ENCODE results near the gene PRKCE.

PRKCE gene

DNA sequence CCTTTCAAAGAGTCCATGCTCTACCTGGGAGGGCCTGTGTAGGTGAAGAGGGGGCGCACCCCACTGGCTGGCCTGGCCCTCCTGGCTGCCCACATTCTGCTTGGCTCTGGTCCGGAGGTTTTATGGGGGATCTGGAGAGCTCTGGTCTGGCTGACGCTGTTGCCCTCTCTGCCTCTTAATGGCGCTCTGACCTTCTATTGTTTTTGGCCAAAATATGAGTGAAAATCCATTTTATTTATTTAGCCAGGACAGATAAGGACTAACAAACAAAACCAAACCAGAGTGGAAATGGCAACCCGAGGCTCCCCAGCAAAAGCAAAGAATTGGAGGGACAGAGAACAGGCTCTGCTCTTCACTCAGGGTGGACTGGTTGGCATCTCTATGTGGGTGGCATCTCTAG, 45.7 kb downstream of the PRKCE start:
- DNase-seq (ENCODE audit: insufficient read length, low spot score) (no peak), FAIRE-seq (no peak)
- TF ChIP-seq, protein P1, sequence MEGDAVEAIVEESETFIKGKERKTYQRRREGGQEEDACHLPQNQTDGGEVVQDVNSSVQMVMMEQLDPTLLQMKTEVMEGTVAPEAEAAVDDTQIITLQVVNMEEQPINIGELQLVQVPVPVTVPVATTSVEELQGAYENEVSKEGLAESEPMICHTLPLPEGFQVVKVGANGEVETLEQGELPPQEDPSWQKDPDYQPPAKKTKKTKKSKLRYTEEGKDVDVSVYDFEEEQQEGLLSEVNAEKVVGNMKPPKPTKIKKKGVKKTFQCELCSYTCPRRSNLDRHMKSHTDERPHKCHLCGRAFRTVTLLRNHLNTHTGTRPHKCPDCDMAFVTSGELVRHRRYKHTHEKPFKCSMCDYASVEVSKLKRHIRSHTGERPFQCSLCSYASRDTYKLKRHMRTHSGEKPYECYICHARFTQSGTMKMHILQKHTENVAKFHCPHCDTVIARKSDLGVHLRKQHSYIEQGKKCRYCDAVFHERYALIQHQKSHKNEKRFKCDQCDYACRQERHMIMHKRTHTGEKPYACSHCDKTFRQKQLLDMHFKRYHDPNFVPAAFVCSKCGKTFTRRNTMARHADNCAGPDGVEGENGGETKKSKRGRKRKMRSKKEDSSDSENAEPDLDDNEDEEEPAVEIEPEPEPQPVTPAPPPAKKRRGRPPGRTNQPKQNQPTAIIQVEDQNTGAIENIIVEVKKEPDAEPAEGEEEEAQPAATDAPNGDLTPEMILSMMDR (IDR thresholded peaks at IDR 0.05; ENCODE audit: insufficient read depth, missing control alignments): no peak

DNA sequence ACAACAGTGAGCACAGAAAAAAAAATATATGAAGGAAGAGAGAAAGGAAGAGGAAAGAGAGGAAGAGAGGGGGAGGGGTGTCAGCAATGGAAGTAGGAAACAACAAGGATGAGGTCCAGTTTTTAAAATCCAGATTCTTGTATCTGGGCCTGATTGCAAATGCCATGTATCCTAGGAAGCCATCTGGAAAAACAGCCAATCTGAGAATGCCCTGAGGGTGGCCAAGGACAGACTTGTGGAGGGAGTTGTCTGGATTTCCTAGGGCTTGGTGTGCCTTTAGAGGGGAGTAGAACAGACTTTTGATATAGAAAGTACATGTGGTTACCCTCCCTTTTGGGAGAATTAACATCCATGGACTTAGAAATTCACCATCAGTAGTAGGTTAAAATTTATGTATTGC, 47.1 kb downstream of the PRKCE start:
- DNase-seq (ENCODE audit: insufficient read length, low spot score) (no peak), FAIRE-seq (no peak)
- TF ChIP-seq, protein P1 (IDR thresholded peaks at IDR 0.05; ENCODE audit: insufficient read depth, missing control alignments): no peak

DNA sequence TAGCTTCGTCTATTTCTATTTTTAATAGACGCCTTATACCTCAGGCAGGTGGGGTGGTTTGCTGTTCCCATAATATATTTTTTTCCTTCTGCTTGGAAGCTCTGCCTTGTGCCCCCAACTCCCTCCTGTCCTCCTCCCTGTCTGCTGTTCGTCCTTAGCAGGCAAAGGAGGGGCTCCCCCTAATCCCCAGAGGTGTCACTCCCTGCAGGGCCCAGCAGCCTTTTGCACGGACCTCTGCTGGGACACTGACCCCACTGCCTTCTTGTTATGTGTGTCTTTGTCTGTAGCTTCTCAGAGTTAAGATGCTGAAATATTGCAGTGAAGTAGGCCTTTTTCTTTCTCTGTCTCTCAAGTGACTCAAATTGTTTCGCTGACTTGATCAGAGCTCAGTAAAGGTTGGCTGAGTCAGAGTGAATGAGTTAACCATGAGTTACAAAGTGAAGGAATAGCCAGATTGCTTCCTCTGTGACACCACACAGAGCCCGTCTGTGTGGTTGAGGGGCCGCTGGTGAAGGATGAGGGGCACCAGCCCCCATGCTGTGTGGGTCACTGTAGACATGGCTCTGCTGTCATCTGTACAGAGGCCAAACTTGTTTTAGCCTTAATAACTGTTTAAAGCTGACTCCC, 47.7 kb downstream of the PRKCE start:
- DNase-seq (ENCODE audit: insufficient read length, low spot score) (no peak), FAIRE-seq (no peak)
- TF ChIP-seq, protein P1 (IDR thresholded peaks at IDR 0.05; ENCODE audit: insufficient read depth, missing control alignments): no peak

DNA sequence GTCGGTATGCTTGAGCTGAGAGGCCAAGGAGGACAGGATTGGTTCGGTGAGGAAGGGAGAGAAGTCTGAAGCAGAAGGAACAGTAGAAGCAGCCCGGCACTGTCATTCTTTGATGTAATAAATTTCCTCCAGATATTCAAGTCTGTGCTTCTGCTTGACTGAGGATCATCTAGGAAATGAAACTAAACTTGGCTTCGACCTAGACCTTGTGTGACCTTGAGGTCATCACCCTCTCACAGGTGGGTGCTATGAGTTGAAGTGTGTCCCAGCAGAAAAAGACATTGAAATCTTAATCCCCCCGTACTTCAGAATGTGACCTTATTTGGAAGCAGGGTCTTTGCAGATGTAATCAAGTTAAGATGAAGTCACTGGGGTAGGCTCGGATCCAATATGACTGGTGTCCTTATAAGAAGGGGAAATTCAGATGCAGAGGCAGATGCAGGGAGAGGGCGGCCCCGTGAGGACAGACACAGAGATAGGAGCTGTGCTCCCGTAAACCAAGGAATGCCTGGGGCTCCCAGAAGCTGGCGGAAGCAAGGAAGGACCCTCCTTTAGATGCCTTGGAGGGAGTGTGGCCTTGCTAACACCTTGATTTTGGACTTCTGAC, 49.0 kb downstream of the PRKCE start:
- no peak for FAIRE-seq
- DNase-seq (ENCODE audit: insufficient read length, low spot score): no peak
- TF ChIP-seq, protein P1 (IDR thresholded peaks at IDR 0.05; ENCODE audit: insufficient read depth, missing control alignments): no peak

DNA sequence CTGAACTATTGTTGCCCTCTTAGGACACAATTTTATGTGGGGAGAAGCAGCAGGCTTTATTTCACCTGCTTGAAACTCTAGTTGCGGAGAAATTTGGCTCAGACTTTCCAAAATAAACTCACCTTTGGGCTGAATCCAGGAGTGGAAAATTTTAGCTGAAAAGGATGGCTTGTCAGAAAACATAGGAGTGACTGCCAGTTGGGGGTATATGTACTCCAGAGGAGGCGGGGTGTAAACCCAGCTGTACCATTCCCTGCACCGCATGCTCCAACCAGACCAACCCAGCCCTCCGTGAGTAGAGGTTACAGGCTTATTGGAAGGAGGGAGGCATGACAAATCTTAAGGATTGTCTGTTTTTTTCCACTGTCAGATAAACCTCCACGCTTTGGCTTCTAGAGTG, 53.8 kb downstream of the PRKCE start:
- no peak for FAIRE-seq
- no peak for DNase-seq (ENCODE audit: insufficient read length, low spot score)
- TF ChIP-seq, protein P1 (IDR thresholded peaks at IDR 0.05; ENCODE audit: insufficient read depth, missing control alignments): no peak

DNA sequence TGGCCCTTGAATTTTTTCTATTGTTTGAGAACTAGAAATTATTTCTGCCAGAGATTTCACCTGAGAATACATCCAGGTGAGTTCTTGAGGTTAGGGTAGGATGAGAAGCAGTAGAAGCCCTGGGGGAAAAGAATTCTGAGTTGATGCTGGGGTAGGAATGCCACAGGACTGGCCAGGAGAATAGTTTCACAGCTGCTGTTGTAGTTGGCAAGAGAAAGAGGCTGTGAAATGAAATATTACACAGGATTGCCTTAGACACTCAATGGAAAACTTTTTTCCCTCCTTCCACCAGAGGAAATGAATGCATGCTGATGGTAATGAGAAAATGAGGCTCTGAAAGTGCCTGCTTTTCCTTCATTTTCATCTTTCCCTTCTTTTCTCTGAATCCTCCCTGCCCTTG, 54.6 kb downstream of the PRKCE start:
- DNase-seq (ENCODE audit: insufficient read length, low spot score): no peak
- TF ChIP-seq, protein P1 (IDR thresholded peaks at IDR 0.05; ENCODE audit: insufficient read depth, missing control alignments): no peak
- FAIRE-seq: no peak

DNA sequence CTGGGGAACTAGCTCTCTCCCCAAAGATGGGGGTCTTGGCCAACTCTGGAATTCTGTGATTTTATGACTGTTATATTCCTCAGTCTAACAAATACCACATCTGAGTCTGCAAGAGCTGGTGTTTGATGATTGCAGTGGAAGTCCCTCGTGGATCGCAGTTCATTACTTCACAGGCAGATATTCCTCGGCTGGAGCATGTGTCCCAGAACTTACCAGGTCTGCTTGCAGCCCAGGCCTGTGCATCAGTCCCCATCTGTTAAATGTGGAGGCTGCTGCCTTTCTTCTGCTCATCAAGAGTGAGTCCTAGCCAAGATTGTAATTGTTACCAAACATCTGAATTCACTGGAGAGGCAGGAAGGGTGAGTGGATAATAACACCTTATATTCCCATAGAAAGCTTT, 55.5 kb downstream of the PRKCE start:
- no peak for FAIRE-seq
- no peak for DNase-seq (ENCODE audit: insufficient read length, low spot score)
- TF ChIP-seq, protein P1 (IDR thresholded peaks at IDR 0.05; ENCODE audit: insufficient read depth, missing control alignments): no peak

Data from D721Med (cell line).